Measurements from ENCODE around the gene MICALL2. TPM values are rescaled to one million over a fixed set of nuclear protein-coding genes. Genes with fewer than 3 reads are reported as not detected.

The MICALL2 gene
- total RNA-seq, 1 donor, result 2.7 TPM

GRCh38 chr7:1466524-1467271, 7.4 kb upstream of the MICALL2 start:
- Histone ChIP-seq H3K9me3 (ENCODE audit: low read depth, low read length) (no peaks in the 10 kb centered on the region), H3K4me3 (ENCODE audit: low read length) (no peak overlapping the region), H3K4me1 (ENCODE audit: insufficient read depth, low read length) (peaks cover 7% of the 10 kb centered on the region), H3K27me3 (ENCODE audit: insufficient read depth, low read length) (no peaks in the 10 kb centered on the region)

GRCh38 chr7:1464694-1465093, 5.4 kb upstream of the MICALL2 start:
- no peaks in the 10 kb centered on the region for H3K9me3 ChIP-seq (ENCODE audit: low read depth, low read length)
- H3K4me1 ChIP-seq (ENCODE audit: insufficient read depth, low read length), result peaks cover 19% of the 10 kb centered on the region

DNA sequence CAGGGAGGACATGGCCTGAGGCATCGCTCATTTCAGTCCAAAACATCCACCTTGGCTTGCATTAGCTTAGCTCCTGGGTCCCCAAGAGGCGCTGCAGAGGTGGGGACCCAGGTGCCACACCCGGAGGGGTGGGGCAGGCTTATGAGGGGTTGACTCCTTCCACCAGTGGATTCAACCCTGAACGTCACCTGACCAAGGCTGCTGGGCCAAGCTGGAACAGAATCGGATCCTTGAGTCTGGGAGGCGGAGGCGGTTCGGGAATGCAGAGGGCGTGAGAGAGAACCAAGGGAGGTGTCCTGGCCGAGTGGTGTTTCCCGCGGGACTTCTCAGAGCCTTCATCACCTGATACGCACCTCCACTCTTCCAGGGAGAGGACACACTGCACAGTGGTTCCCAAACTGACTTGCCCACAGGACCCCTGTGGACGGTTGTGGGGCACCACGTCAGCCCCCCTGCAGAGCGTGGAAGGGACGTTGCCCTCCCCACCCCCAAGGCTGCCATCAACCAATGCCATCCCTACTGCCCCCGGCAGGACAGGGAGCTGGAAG, 4.5 kb upstream of the MICALL2 start:
- no peaks in the 10 kb centered on the region for H3K27me3 ChIP-seq (ENCODE audit: insufficient read depth, low read length)
- H3K9me3 ChIP-seq (ENCODE audit: low read depth, low read length), result no peaks in the 10 kb centered on the region
- peaks cover 23% of the 10 kb centered on the region for H3K4me1 ChIP-seq (ENCODE audit: insufficient read depth, low read length)
- no peak overlapping the region for H3K4me3 ChIP-seq (ENCODE audit: low read length)

More at GRCh38 chr7:1464694-1465093, 5.4 kb upstream of the MICALL2 start:
- Histone ChIP-seq H3K27me3 (ENCODE audit: insufficient read depth, low read length) (no peaks in the 10 kb centered on the region), H3K4me3 (ENCODE audit: low read length) (no peak overlapping the region)

- no peak overlapping the region for H3K4me3 ChIP-seq (ENCODE audit: low read length)
- no peaks in the 10 kb centered on the region for H3K9me3 ChIP-seq (ENCODE audit: low read depth, low read length)
- H3K4me1 ChIP-seq (ENCODE audit: insufficient read depth, low read length), result peaks cover 42% of the 10 kb centered on the region
- no peaks in the 10 kb centered on the region for H3K27me3 ChIP-seq (ENCODE audit: insufficient read depth, low read length)
Measured at GRCh38 chr7:1461646-1462375, 2.5 kb upstream of the MICALL2 start.

- Histone ChIP-seq H3K4me3 (ENCODE audit: low read length) (no peak overlapping the region), H3K4me1 (ENCODE audit: insufficient read depth, low read length) (peaks cover 42% of the 10 kb centered on the region), H3K27me3 (ENCODE audit: insufficient read depth, low read length) (no peaks in the 10 kb centered on the region), H3K9me3 (ENCODE audit: low read depth, low read length) (no peaks in the 10 kb centered on the region)
Measured at GRCh38 chr7:1460821-1461645, 1.8 kb upstream of the MICALL2 start.

GRCh38 chr7:1459920-1460820, 900 bp upstream of the MICALL2 start:
- H3K27me3 ChIP-seq (ENCODE audit: insufficient read depth, low read length), result no peaks in the 10 kb centered on the region
- no peaks in the 10 kb centered on the region for H3K9me3 ChIP-seq (ENCODE audit: low read depth, low read length)
- peaks cover 42% of the 10 kb centered on the region for H3K4me1 ChIP-seq (ENCODE audit: insufficient read depth, low read length)
- H3K4me3 ChIP-seq (ENCODE audit: low read length), result peak overlapping the region; percentile 42

GRCh38 chr7:1459512-1459892, 232 bp upstream of the MICALL2 start:
- H3K27me3 ChIP-seq (ENCODE audit: insufficient read depth, low read length), result no peaks in the 10 kb centered on the region
- H3K4me3 ChIP-seq (ENCODE audit: low read length), result peak overlapping the region; percentile 62
- peaks cover 42% of the 10 kb centered on the region for H3K4me1 ChIP-seq (ENCODE audit: insufficient read depth, low read length)
- no peaks in the 10 kb centered on the region for H3K9me3 ChIP-seq (ENCODE audit: low read depth, low read length)

DNA sequence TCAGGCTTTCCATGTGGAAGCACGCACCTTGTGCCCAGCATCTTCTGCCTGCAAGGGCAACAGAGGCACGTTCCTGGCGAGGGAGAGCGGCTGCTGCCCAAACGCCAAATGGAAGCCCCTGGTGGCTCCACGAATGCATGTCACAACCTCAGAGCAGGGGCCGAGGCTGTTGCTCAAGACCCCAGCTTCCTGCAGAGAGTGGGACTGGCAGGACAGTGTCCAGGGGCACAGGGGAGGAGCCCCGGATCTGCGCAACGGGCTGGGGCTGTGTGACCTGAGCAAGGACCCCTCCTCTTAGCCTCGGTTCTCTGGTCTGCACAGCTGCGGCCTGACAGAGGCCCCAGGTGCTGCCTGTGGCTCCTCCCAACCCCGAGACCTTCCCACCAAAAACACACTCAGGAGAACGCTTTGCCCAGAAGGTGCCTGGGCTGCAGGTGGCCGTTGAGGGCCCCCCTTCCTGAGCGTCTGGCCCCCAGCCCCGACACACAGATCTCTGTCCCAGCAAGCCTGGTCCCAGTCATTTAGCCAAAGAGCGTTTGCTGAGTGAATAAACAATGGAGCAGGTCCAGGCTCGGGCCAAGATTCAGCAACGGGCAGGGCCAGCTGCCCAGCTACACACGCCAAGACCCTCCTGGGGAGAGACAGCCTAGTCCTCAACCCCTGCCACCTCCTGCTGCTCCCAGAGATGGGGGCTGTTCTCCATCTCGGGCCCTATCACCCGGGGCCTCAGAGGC, 1.2 kb downstream of the MICALL2 start:
- H3K4me3 ChIP-seq (ENCODE audit: low read length), result no peak overlapping the region
- no peaks in the 10 kb centered on the region for H3K27me3 ChIP-seq (ENCODE audit: insufficient read depth, low read length)
- peaks cover 42% of the 10 kb centered on the region for H3K4me1 ChIP-seq (ENCODE audit: insufficient read depth, low read length)
- H3K9me3 ChIP-seq (ENCODE audit: low read depth, low read length), result no peaks in the 10 kb centered on the region

GRCh38 chr7:1457059-1457948, 2.0 kb downstream of the MICALL2 start:
- H3K4me1 ChIP-seq (ENCODE audit: insufficient read depth, low read length), result peaks cover 41% of the 10 kb centered on the region
- no peak overlapping the region for H3K4me3 ChIP-seq (ENCODE audit: low read length)
- H3K9me3 ChIP-seq (ENCODE audit: low read depth, low read length), result no peaks in the 10 kb centered on the region
- H3K27me3 ChIP-seq (ENCODE audit: insufficient read depth, low read length), result no peaks in the 10 kb centered on the region

DNA sequence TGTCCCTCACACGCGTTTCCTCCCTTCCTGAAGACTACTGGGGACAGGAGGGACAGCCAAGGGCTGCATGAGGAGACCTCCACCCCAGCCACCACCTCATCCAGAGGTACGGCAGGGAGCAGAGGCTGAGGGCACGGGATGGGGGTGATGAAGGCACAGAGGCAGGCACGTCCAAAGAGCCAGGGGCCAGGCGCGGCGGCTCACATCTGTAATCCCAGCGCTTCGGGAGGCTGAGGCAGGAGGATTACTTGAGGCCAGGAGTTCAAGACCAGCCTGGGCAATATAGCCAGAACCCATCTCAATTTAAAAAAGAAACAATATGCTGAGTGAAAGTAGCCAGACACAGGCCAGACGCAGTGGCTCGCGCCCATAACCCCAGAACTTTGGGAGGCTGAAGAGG, 3.3 kb downstream of the MICALL2 start:
- no peaks in the 10 kb centered on the region for H3K27me3 ChIP-seq (ENCODE audit: insufficient read depth, low read length)
- no peak overlapping the region for H3K4me3 ChIP-seq (ENCODE audit: low read length)
- H3K9me3 ChIP-seq (ENCODE audit: low read depth, low read length), result no peaks in the 10 kb centered on the region
- H3K4me1 ChIP-seq (ENCODE audit: insufficient read depth, low read length), result peaks cover 29% of the 10 kb centered on the region

DNA sequence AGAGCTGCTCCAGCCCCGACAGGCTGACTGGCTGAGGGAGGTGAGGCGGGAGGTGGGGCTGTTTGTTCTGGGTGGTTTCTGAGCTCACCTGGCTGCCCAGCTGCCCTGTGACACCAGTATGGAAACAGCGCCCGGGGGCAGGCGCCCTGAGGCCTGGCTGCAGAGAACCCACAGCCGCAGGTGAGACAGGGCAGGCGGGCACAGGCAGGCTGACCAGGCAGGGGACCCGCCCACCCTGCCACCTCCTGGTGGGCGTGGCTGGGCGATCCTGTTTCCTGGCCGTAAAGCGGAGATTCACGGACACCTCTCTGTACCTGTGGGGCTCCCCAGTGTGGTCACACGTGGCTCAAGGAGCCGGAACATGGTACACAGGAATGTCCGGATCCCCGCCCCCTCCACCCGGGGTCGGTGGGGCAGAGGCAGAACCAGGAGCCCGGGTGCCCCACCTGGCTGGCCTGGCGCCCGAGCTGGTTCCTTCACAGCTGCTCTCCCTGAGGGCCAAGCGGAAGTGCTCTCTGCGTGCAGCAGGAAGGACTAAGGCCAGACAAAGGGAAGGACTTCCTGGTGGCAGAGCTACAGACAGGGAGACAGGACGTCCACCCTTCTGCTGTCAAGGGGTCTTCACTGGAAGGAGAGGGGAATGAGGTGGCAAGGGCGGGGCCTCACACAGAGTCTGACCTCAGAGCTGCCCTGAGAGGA, 3.9 kb downstream of the MICALL2 start:
- H3K4me1 ChIP-seq (ENCODE audit: insufficient read depth, low read length), result peaks cover 25% of the 10 kb centered on the region
- H3K4me3 ChIP-seq (ENCODE audit: low read length), result no peak overlapping the region
- H3K9me3 ChIP-seq (ENCODE audit: low read depth, low read length), result no peaks in the 10 kb centered on the region
- no peaks in the 10 kb centered on the region for H3K27me3 ChIP-seq (ENCODE audit: insufficient read depth, low read length)

- H3K9me3 ChIP-seq (ENCODE audit: low read depth, low read length), result no peaks in the 10 kb centered on the region
- peaks cover 23% of the 10 kb centered on the region for H3K4me1 ChIP-seq (ENCODE audit: insufficient read depth, low read length)
- no peaks in the 10 kb centered on the region for H3K27me3 ChIP-seq (ENCODE audit: insufficient read depth, low read length)
- H3K4me3 ChIP-seq (ENCODE audit: low read length), result no peak overlapping the region
Measured at GRCh38 chr7:1454542-1454941, 4.7 kb downstream of the MICALL2 start.
